Ascending aorta (tissue), 2 donors: ENCODE data around the gene SORBS2. TPM values are rescaled to one million over a fixed set of nuclear protein-coding genes. Genes with fewer than 3 reads are reported as not detected.

Source experiments
- DNase-seq, 2 donors: peaks; one replicate each; pipeline ENCODE4 v3.0.0-alpha.2; 2019; ENCODE audit warnings: low spot score in 2 of 2
- H3K27ac ChIP-seq, 2 donors: fragments of 200-600 bp; sonication (generic); one replicate each; pipeline ENCODE4 v1.5.1; 2016 to 2017; ENCODE audit warnings: mild to moderate bottlenecking in 1 of 2
- H3K27me3 ChIP-seq: fragments of 200-600 bp; sonication (generic); one replicate; pipeline ENCODE4 v1.5.1; 2017
- H3K36me3 ChIP-seq, 2 donors: fragments of 200-600 bp; sonication (generic); one replicate each; pipeline ENCODE4 v1.5.1; 2016
- H3K4me1 ChIP-seq, 2 donors: fragments of 200-600 bp; sonication (generic); one replicate each; pipeline ENCODE4 v1.5.1; 2016 to 2017; ENCODE audit warnings: mild to moderate bottlenecking in 1 of 2
- H3K4me3 ChIP-seq, 2 donors: fragments of 200-600 bp; sonication (generic); one replicate each; pipeline ENCODE4 v1.5.1; 2016 to 2017; ENCODE audit warnings: mild to moderate bottlenecking in 1 of 2
- H3K9me3 ChIP-seq, 2 donors: fragments of 200-600 bp; sonication (generic); one replicate each; pipeline ENCODE4 v1.5.1; 2016
- intact Hi-C: fragments of 100-400 bp; cut with DNase I; formaldehyde crosslinking; loops from one replicate; pipeline ENCODE4 v1.15.1; 2023
- total RNA-seq: library from RNA; depleted of rRNA; stranded (reverse); fragments of >200 nt; gene quantifications from one replicate; pipeline ENCODE4 v1.1.0, GENCODE V29; 2016
- TF ChIP-seq, protein P1 (sequence below), 3 experiments: fragments of 200-600 bp in 2 of 3; fragments of 450-650 bp in 1 of 3; sonication (generic) in 2 of 3; IDR thresholded peaks; one replicate each; pipeline ENCODE4 v1.5.1; 2016 to 2019; ENCODE audit warnings: antibody characterized with exemption in 3 of 3, mild to moderate bottlenecking in 1 of 3, moderate library complexity in 1 of 3

SORBS2 gene
- total RNA-seq, 1 donor from 2014 or later, result 246 TPM

GRCh38 chr4:185645403-185645802 lies 166.6 kb downstream of the SORBS2 start:
- Histone ChIP-seq H3K27ac (no peak overlapping the region), H3K4me1 (peaks cover 0 to 3% of the 10 kb centered on the region in 2 donors), H3K27me3 (no peaks in the 10 kb centered on the region), H3K9me3 (no peaks in the 10 kb centered on the region), H3K4me3 (no peak overlapping the region), H3K36me3 (peaks cover 60 to 63% of the 10 kb centered on the region in 2 donors)
- TF ChIP-seq, protein P1, sequence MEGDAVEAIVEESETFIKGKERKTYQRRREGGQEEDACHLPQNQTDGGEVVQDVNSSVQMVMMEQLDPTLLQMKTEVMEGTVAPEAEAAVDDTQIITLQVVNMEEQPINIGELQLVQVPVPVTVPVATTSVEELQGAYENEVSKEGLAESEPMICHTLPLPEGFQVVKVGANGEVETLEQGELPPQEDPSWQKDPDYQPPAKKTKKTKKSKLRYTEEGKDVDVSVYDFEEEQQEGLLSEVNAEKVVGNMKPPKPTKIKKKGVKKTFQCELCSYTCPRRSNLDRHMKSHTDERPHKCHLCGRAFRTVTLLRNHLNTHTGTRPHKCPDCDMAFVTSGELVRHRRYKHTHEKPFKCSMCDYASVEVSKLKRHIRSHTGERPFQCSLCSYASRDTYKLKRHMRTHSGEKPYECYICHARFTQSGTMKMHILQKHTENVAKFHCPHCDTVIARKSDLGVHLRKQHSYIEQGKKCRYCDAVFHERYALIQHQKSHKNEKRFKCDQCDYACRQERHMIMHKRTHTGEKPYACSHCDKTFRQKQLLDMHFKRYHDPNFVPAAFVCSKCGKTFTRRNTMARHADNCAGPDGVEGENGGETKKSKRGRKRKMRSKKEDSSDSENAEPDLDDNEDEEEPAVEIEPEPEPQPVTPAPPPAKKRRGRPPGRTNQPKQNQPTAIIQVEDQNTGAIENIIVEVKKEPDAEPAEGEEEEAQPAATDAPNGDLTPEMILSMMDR (IDR thresholded peaks at IDR 0.05), result no peak
- DNase-seq, result no peak
- intact Hi-C loops, result no loop called here

- DNase-seq, result no peak
- no peak overlapping the region for H3K4me3 ChIP-seq
- H3K27me3 ChIP-seq, result no peaks in the 10 kb centered on the region
- no peaks in the 10 kb centered on the region for H3K9me3 ChIP-seq
- H3K27ac ChIP-seq, result no peak overlapping the region
- peaks cover 0 to 3% of the 10 kb centered on the region in 2 donors for H3K4me1 ChIP-seq
- TF ChIP-seq, protein P1 (IDR thresholded peaks at IDR 0.05), result no peak
- H3K36me3 ChIP-seq, result peaks cover 59 to 60% of the 10 kb centered on the region in 2 donors
- intact Hi-C loops, result loop anchor here (5.0 kb wide), 1 partner anchor 288 kb away; no protein-coding TSS in a partner anchor
Measured at GRCh38 chr4:185644408-185644807, 167.6 kb downstream of the SORBS2 start.

DNA sequence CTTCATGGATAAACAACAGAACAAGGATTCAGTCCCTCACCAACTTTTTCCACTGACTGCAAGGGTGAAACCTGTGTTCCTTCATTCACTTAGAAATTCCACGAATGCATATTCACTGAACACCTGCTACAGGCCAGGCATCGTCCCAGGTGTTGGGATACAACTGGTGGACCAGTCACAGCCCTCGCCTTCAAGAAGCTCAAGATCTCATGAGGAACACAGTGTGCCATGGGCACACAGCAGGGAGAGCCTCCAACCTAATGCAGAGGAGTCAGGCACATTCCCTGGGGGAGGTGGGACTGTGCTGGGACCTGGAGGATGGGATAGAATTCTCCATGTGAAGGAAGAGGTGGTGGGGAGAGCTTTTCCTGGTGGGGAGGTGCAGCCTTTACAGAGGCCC lies 169.1 kb downstream of the SORBS2 start:
- DNase-seq, result no peak
- intact Hi-C loops, result loop anchor here (5.0 kb wide), 1 partner anchor 289 kb away; no protein-coding TSS in a partner anchor
- TF ChIP-seq, protein P1 (IDR thresholded peaks at IDR 0.05), result no peak
- Histone ChIP-seq H3K27me3 (no peaks in the 10 kb centered on the region), H3K27ac (peak overlapping the region in 1 of 2 donors; percentile 33), H3K4me3 (no peak overlapping the region), H3K36me3 (peaks cover 44 to 47% of the 10 kb centered on the region in 2 donors), H3K9me3 (no peaks in the 10 kb centered on the region), H3K4me1 (peaks cover 0 to 3% of the 10 kb centered on the region in 2 donors)

DNA sequence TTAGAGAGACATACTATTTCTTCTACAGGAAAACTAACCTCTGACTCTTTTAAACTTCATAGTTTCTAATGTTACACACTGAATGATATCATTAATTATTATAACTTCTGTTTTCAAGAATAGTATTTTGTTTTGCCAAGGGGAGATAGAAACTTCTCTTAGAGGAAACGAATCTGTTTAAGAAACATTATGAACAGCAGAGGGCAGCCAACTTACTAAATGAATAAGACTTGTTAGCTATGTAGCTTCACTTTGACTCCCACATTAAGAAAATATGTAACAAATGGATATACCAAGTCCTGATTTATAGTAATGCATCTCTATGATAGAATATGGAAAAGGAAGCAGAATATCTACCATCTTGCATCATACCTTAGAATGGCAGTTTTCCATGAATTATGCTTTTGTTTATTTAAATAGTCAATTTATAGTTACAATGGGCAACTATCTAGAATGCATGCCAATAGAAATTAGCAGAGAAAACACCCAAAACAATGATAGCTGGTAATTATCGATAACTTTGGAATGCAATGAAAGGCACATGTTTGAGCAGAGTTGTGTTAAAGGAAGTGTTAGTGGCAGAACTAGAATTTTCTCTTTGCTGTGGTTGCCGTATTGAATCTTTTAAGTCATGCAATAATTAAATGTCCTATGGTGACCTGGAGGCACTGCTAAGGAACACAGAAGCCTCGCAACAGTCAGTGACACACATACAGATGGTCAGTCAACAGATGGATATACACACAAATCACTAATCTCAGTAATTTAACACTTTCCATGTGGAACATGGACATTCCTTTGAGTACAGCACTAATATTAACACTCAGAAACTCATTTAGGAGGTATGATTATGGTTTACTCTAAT lies 171.0 kb downstream of the SORBS2 start:
- Histone ChIP-seq H3K27me3 (no peaks in the 10 kb centered on the region), H3K4me1 (peaks cover 0 to 3% of the 10 kb centered on the region in 2 donors), H3K4me3 (no peak overlapping the region), H3K27ac (no peak overlapping the region), H3K36me3 (peaks cover 26 to 33% of the 10 kb centered on the region in 2 donors), H3K9me3 (no peaks in the 10 kb centered on the region)
- intact Hi-C loops, result loop anchor here (2.0 to 5.0 kb wide), 2 partner anchors 291 to 398 kb away; no protein-coding TSS in a partner anchor
- DNase-seq, result no peak
- TF ChIP-seq, protein P1 (IDR thresholded peaks at IDR 0.05), result peak in 2 of 3 experiments; percentile 40 to 56

DNA sequence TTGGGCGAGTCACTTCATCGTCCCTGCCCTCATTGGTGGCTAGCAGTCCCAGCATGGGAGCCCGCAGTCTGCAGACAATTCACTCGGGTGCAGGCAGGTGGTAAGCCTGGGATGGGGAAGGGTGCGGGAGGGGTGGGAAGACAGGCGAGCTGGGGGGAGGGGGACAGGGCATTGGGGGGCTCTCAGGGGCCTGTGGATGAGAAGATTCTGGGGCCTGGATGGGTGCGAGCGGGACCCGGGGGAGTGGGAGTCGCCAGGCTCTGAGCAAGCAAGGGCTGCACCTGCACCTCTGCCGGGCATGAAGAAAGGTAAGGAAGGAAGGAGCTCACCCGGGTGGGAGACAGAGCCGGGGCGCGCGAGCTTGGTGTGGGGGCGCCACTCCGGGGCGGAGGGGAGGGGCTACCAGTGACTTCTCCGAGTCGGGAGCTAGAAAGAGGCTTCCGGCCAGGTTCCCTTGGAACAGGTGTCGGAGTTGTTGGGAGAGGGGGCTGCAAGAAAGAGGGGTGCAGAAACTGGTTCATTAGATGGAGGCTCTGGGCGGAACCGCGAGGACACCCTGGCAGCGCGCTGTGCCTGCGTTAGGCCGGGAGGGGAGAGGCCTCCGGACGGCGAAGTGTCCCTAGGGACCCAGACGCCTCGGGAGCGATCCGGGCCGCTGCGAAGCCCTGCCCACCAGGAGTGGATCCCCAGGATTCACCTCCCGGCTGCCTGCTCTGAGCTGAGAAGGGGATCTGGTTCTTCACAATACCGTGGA lies 173.3 kb downstream of the SORBS2 start:
- H3K4me3 ChIP-seq, result peak overlapping the region; percentile 22 to 52
- no peak for DNase-seq
- H3K27me3 ChIP-seq, result no peaks in the 10 kb centered on the region
- H3K9me3 ChIP-seq, result peaks cover 3 to 6% of the 10 kb centered on the region in 2 donors
- H3K4me1 ChIP-seq, result peaks cover 0 to 3% of the 10 kb centered on the region in 2 donors
- peaks cover 3 to 12% of the 10 kb centered on the region in 2 donors for H3K36me3 ChIP-seq
- intact Hi-C loops, result loop anchor here (2.0 to 10.0 kb wide), 2 partner anchors 388 to 496 kb away; no protein-coding TSS in a partner anchor
- peak overlapping the region; percentile 8 to 68 for H3K27ac ChIP-seq
- TF ChIP-seq, protein P1 (IDR thresholded peaks at IDR 0.05), result no peak
